ENCODE measurements around the gene GABBR2. TPM values are rescaled to one million over a fixed set of nuclear protein-coding genes. Genes with fewer than 3 reads are reported as not detected.
A peak's percentile ranks its signal among the peaks of the same experiment; 100 is the strongest.

GABBR2 gene
- total RNA-seq, 1 experiment from 2014 or later: 6.3 TPM

DNA sequence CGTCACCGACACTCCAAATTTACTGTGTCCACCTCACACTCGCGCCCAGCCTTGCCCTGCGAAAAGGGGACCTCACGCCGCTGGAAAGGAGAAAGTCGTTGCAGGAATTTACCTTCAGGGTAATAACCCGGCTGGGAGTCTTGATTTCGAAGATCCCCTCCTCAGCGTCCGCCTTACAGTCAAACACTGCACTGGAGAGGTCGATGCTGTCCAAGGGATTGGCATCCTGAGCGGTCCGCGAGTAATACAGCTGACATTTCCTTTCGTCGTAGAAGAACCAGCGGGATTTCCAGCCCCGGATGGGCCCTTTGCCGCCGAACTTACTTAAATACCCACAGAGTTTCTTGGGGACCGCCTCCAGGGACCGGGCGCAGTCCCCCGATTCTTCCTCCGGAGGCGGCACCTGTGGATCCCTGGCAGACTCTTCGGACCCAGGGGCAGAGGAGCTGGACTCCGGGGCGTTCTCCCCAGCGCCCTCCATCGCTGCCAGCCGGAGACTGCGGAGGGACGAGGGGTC, 453.6 kb downstream of the GABBR2 start:
- CTCF ChIA-PET: no interaction called here
- Histone ChIP-seq H3K4me1 (ENCODE audit: control insufficient read depth, insufficient read depth, low read length) (peaks cover 15% of the 10 kb centered on the region), H3K27me3 (ENCODE audit: control insufficient read depth, insufficient read depth, low read length) (no peaks in the 10 kb centered on the region)

GRCh38 chr9:98254228-98255060, 454.3 kb downstream of the GABBR2 start:
- no peak for DNase-seq (ENCODE audit: low read depth, low spot score)
- TF ChIP-seq, protein P1, sequence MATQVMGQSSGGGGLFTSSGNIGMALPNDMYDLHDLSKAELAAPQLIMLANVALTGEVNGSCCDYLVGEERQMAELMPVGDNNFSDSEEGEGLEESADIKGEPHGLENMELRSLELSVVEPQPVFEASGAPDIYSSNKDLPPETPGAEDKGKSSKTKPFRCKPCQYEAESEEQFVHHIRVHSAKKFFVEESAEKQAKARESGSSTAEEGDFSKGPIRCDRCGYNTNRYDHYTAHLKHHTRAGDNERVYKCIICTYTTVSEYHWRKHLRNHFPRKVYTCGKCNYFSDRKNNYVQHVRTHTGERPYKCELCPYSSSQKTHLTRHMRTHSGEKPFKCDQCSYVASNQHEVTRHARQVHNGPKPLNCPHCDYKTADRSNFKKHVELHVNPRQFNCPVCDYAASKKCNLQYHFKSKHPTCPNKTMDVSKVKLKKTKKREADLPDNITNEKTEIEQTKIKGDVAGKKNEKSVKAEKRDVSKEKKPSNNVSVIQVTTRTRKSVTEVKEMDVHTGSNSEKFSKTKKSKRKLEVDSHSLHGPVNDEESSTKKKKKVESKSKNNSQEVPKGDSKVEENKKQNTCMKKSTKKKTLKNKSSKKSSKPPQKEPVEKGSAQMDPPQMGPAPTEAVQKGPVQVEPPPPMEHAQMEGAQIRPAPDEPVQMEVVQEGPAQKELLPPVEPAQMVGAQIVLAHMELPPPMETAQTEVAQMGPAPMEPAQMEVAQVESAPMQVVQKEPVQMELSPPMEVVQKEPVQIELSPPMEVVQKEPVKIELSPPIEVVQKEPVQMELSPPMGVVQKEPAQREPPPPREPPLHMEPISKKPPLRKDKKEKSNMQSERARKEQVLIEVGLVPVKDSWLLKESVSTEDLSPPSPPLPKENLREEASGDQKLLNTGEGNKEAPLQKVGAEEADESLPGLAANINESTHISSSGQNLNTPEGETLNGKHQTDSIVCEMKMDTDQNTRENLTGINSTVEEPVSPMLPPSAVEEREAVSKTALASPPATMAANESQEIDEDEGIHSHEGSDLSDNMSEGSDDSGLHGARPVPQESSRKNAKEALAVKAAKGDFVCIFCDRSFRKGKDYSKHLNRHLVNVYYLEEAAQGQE (IDR thresholded peaks at IDR 0.05; ENCODE audit: insufficient read depth in 1 of 2, low read depth in 2 of 2, low read length in 1 of 2): no peak
- TF ChIP-seq POLR2AphosphoS5 (IDR thresholded peaks at IDR 0.05; ENCODE audit: low read depth, low read length): no peak
- TF ChIP-seq SIN3A (IDR thresholded peaks at IDR 0.05; ENCODE audit: borderline replicate concordance, insufficient read depth, low read depth, low read length): no peak
- TF ChIP-seq, protein P2, sequence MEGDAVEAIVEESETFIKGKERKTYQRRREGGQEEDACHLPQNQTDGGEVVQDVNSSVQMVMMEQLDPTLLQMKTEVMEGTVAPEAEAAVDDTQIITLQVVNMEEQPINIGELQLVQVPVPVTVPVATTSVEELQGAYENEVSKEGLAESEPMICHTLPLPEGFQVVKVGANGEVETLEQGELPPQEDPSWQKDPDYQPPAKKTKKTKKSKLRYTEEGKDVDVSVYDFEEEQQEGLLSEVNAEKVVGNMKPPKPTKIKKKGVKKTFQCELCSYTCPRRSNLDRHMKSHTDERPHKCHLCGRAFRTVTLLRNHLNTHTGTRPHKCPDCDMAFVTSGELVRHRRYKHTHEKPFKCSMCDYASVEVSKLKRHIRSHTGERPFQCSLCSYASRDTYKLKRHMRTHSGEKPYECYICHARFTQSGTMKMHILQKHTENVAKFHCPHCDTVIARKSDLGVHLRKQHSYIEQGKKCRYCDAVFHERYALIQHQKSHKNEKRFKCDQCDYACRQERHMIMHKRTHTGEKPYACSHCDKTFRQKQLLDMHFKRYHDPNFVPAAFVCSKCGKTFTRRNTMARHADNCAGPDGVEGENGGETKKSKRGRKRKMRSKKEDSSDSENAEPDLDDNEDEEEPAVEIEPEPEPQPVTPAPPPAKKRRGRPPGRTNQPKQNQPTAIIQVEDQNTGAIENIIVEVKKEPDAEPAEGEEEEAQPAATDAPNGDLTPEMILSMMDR (IDR thresholded peaks at IDR 0.05): no peak
- no peak for TF ChIP-seq TCF7L2 (IDR thresholded peaks at IDR 0.05; ENCODE audit: low read depth, low read length)
- peak overlapping the region; percentile 63 for H3K27ac ChIP-seq (ENCODE audit: low read length)
- POLR2A ChIA-PET: no interaction called here
- ATAC-seq: no peak
- H3K9me3 ChIP-seq (ENCODE audit: control insufficient read depth, insufficient read depth, low read depth, low read length): no peaks in the 10 kb centered on the region
- intact Hi-C loops (cut with micrococcal nuclease; ENCODE audit: unreplicated experiment) (no loop called here), in situ Hi-C loops (cut with HindIII; ENCODE audit: low pct_unique_long_range_greater_than_20kb, low sequenced_read_pairs) (no loop called here)
- CTCF ChIA-PET: no interaction called here
- no peaks in the 10 kb centered on the region for H3K27me3 ChIP-seq (ENCODE audit: control insufficient read depth, insufficient read depth, low read length)
- peak overlapping the region; percentile 82 to 87 for H3K4me3 ChIP-seq (ENCODE audit: low read depth in 2 of 2, low read length in 2 of 2)
- no TSS peak for BruUV-seq (replicated peaks)
- no peaks in the 10 kb centered on the region; the same call in 1 of the 2 replicates for H3K36me3 ChIP-seq (ENCODE audit: control insufficient read depth, insufficient read depth, low read length)
- H3K4me1 ChIP-seq (ENCODE audit: control insufficient read depth, insufficient read depth, low read length): peaks cover 15% of the 10 kb centered on the region

More for the DNA sequence above, 453.6 kb downstream of the GABBR2 start:
- DNase-seq (ENCODE audit: low read depth, low spot score) (no peak), ATAC-seq (peak; percentile 37)
- Histone ChIP-seq H3K4me3 (ENCODE audit: low read depth in 2 of 2, low read length in 2 of 2) (peak overlapping the region; percentile 82 to 87), H3K9me3 (ENCODE audit: control insufficient read depth, insufficient read depth, low read depth, low read length) (no peaks in the 10 kb centered on the region), H3K36me3 (ENCODE audit: control insufficient read depth, insufficient read depth, low read length) (no peaks in the 10 kb centered on the region; the same call in 1 of the 2 replicates), H3K27ac (ENCODE audit: low read length) (peak overlapping the region; percentile 63)
- in situ Hi-C loops (cut with HindIII; ENCODE audit: low pct_unique_long_range_greater_than_20kb, low sequenced_read_pairs) (no loop called here), intact Hi-C loops (cut with micrococcal nuclease; ENCODE audit: unreplicated experiment) (no loop called here)
- TF ChIP-seq, protein P1 (IDR thresholded peaks at IDR 0.05; ENCODE audit: insufficient read depth in 1 of 2, low read depth in 2 of 2, low read length in 1 of 2): no peak
- no peak for TF ChIP-seq SIN3A (IDR thresholded peaks at IDR 0.05; ENCODE audit: borderline replicate concordance, insufficient read depth, low read depth, low read length)
- no peak for TF ChIP-seq POLR2AphosphoS5 (IDR thresholded peaks at IDR 0.05; ENCODE audit: low read depth, low read length)
- BruUV-seq (replicated peaks): no TSS peak
- POLR2A ChIA-PET: interaction anchor here (0.6 kb wide), 1 partner anchor 199 kb away, joined by 3 read pairs; the partner anchor contains the start of gene NANS
